GM13977 (cell line): Measurements from ENCODE around the gene CCNY.

Experiments
- DNase-seq: peaks from one replicate; pipeline ENCODE4 v3.0.0; 2012; ENCODE audit warnings: low spot score
- in situ Hi-C: fragments of 300-500 bp; cut with MboI; formaldehyde crosslinking; loops from one replicate; pipeline ENCODE4 v1.12.0; 2022; ENCODE audit warnings: low sequenced_read_pairs, low pct_unique_long_range_greater_than_20kb, mixed read lengths, inconsistent platforms; ENCODE audit not compliant: unreplicated experiment
- TF ChIP-seq, protein P1 (sequence below): IDR thresholded peaks from 2 replicates; pipeline ENCODE4 v1.5.1; 2012; ENCODE audit warnings: mild to moderate bottlenecking, control low read depth; ENCODE audit not compliant: insufficient read depth; ENCODE audit errors: extremely low read depth, missing control alignments

Gene CCNY

DNA sequence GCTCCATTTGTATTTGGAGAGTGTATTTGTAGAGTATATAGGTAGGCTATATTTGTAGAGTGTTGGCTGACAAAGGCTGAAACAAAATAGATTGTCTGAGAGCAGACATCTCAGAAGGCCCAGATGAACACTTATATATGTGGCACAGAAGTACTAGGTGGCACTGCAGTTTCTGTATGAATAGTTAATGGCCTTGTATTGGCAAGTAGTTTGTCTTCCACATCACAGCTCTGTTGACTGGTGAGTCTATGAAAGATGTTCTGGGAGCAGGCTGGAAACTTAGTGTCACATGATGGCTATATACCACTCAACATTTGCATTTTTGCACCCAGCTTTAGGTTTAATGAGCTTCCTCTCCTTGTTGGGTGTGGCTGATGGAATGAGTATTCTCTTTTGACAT, 51.9 kb downstream of the CCNY start:
- no peak for DNase-seq
- in situ Hi-C loops = no loop called here
- TF ChIP-seq, protein P1, sequence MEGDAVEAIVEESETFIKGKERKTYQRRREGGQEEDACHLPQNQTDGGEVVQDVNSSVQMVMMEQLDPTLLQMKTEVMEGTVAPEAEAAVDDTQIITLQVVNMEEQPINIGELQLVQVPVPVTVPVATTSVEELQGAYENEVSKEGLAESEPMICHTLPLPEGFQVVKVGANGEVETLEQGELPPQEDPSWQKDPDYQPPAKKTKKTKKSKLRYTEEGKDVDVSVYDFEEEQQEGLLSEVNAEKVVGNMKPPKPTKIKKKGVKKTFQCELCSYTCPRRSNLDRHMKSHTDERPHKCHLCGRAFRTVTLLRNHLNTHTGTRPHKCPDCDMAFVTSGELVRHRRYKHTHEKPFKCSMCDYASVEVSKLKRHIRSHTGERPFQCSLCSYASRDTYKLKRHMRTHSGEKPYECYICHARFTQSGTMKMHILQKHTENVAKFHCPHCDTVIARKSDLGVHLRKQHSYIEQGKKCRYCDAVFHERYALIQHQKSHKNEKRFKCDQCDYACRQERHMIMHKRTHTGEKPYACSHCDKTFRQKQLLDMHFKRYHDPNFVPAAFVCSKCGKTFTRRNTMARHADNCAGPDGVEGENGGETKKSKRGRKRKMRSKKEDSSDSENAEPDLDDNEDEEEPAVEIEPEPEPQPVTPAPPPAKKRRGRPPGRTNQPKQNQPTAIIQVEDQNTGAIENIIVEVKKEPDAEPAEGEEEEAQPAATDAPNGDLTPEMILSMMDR = no peak

- no peak for DNase-seq
- in situ Hi-C loops = no loop called here
- TF ChIP-seq, protein P1 = no peak
These were observed 52.4 kb downstream of the CCNY start for GRCh38 chr10:35388682-35389081.

GRCh38 chr10:35390161-35390840, 54.0 kb downstream of the CCNY start:
- TF ChIP-seq, protein P1 = no peak
- in situ Hi-C loops = no loop called here
- DNase-seq = no peak

DNA sequence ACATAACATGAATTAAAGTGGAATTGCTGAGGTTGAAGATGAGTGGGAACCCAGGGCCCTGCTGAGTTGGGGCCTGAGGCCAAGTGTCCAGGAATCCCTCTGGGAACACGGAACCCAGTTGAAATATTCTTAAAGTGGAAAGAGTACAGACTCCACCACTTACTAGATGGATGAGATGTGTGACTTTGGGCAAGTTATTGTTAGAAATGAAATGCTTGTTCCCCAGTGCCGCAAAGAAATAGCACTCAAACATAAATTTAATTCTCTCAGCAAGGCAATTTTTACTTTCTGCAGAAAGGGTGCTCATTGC, 54.5 kb downstream of the CCNY start:
- in situ Hi-C loops = no loop called here
- TF ChIP-seq, protein P1 = no peak

DNA sequence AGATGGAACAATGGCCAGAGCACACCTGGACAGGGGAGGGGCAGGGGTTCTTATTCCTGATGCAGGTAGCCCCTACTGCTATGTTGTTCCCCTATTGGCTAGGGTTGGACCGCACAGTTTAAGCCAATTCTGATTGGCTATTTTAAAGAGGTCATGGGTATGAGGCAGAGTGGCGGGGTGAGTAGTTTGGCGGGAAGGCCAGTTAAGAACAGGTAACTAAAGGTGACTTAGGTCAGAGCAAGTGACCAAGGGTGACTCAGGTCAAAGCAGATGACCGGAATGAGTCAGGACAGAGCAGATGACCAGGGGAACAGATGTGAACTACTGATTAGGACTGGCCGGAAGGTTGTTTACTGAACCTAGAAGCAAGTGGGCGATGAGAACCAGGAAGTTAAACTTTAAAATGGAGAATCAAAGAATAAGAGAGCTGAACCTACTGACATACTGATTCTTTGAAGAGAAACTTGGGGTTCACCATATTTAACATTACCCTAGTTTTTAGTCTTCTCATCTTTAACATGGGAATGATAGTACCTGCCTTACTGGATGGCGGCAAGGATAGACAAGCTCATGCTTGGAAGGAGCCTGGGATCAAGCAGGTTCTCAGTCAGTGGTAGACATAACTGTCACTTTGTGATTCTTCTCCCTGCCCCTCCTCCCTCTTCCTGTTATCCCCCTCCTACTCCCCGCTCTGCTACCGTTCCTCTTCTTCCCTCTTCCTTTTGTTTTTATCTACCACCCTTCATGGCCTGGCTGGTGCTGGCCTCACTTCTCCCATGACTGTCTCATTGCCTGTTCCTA, 55.0 kb downstream of the CCNY start:
- TF ChIP-seq, protein P1 = no peak
- DNase-seq = no peak
- in situ Hi-C loops = no loop called here

More for the DNA sequence above, 54.5 kb downstream of the CCNY start:
- DNase-seq = no peak

DNA sequence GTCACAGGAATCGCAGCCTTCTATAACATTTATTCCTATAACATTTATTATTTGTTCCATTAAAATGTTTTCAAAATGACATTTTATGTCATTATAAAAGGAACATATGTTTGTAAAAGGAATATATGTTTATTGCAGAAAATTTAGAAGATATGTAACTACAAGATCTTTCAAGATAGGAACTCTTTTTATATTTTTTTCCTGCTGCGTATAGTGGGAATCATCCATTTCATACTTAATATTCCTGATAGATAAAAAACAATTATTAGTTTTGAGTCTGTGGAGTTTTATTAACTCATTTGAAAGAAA, 55.6 kb downstream of the CCNY start:
- in situ Hi-C loops = no loop called here
- no peak for DNase-seq
- TF ChIP-seq, protein P1 = no peak
